Measurements from ENCODE around the gene CACNA1C.
"Not testable (repeated sequence)": the region's sequence is repeated elsewhere in the genome, so short reads cannot be mapped to it uniquely, and the experiment has no call there.

Gene CACNA1C

GRCh38 chr12:2677142-2677880 lies 624.5 kb downstream of the CACNA1C start:
- no peaks in the 10 kb centered on the region for H3K9me3 ChIP-seq (ENCODE audit: control insufficient read depth, low read length)
- H3K36me3 ChIP-seq (ENCODE audit: control insufficient read depth, insufficient read depth, low read length, severe bottlenecking) = peaks cover 68% of the 10 kb centered on the region
- DNase-seq (ENCODE audit: low read depth) = no peak
- no peaks in the 10 kb centered on the region for H3K4me1 ChIP-seq (ENCODE audit: control insufficient read depth, insufficient read depth, low read length)
- H3K27me3 ChIP-seq (replicated peaks; ENCODE audit: control insufficient read depth, insufficient read depth, low read length) = no peaks in the 10 kb centered on the region
- no peak overlapping the region for H3K9ac ChIP-seq (ENCODE audit: low read length)
- H3K4me3 ChIP-seq (ENCODE audit: low read length) = no peak overlapping the region

- Histone ChIP-seq H3K27me3 (replicated peaks; ENCODE audit: control insufficient read depth, insufficient read depth, low read length) (no peaks in the 10 kb centered on the region), H3K36me3 (ENCODE audit: control insufficient read depth, insufficient read depth, low read length, severe bottlenecking) (peaks cover 70% of the 10 kb centered on the region), H3K4me1 (ENCODE audit: control insufficient read depth, insufficient read depth, low read length) (peaks cover 6% of the 10 kb centered on the region), H3K9me3 (ENCODE audit: control insufficient read depth, low read length) (no peaks in the 10 kb centered on the region), H3K4me3 (ENCODE audit: low read length) (no peak overlapping the region), H3K9ac (ENCODE audit: low read length) (no peak overlapping the region)
- no peak for DNase-seq (ENCODE audit: low read depth)
These were observed 625.6 kb downstream of the CACNA1C start for GRCh38 chr12:2678426-2678825.

GRCh38 chr12:2679068-2679815 lies 626.5 kb downstream of the CACNA1C start:
- Histone ChIP-seq H3K4me3 (ENCODE audit: low read length) (no peak overlapping the region), H3K27me3 (replicated peaks; ENCODE audit: control insufficient read depth, insufficient read depth, low read length) (no peaks in the 10 kb centered on the region), H3K9ac (ENCODE audit: low read length) (no peak overlapping the region), H3K36me3 (ENCODE audit: control insufficient read depth, insufficient read depth, low read length, severe bottlenecking) (peaks cover 66% of the 10 kb centered on the region), H3K9me3 (ENCODE audit: control insufficient read depth, low read length) (no peaks in the 10 kb centered on the region), H3K4me1 (ENCODE audit: control insufficient read depth, insufficient read depth, low read length) (peaks cover 8% of the 10 kb centered on the region)
- DNase-seq (ENCODE audit: low read depth) = no peak

- Histone ChIP-seq H3K9ac (ENCODE audit: low read length) (no peak overlapping the region), H3K36me3 (ENCODE audit: control insufficient read depth, insufficient read depth, low read length, severe bottlenecking) (peaks cover 60% of the 10 kb centered on the region), H3K4me3 (ENCODE audit: low read length) (no peak overlapping the region), H3K27me3 (replicated peaks; ENCODE audit: control insufficient read depth, insufficient read depth, low read length) (no peaks in the 10 kb centered on the region), H3K4me1 (ENCODE audit: control insufficient read depth, insufficient read depth, low read length) (peaks cover 8% of the 10 kb centered on the region), H3K9me3 (ENCODE audit: control insufficient read depth, low read length) (no peaks in the 10 kb centered on the region)
- no peak for DNase-seq (ENCODE audit: low read depth)
These were observed 627.3 kb downstream of the CACNA1C start for GRCh38 chr12:2679816-2680675.

- Histone ChIP-seq H3K4me1 (ENCODE audit: control insufficient read depth, insufficient read depth, low read length) (peaks cover 8% of the 10 kb centered on the region), H3K36me3 (ENCODE audit: control insufficient read depth, insufficient read depth, low read length, severe bottlenecking) (peaks cover 57% of the 10 kb centered on the region), H3K4me3 (ENCODE audit: low read length) (no peak overlapping the region), H3K9ac (ENCODE audit: low read length) (no peak overlapping the region), H3K9me3 (ENCODE audit: control insufficient read depth, low read length) (no peaks in the 10 kb centered on the region), H3K27me3 (replicated peaks; ENCODE audit: control insufficient read depth, insufficient read depth, low read length) (no peaks in the 10 kb centered on the region)
- DNase-seq (ENCODE audit: low read depth) = no peak
These were observed 627.9 kb downstream of the CACNA1C start for GRCh38 chr12:2680676-2681039.

GRCh38 chr12:2681450-2682205 lies 628.8 kb downstream of the CACNA1C start:
- Histone ChIP-seq H3K9me3 (ENCODE audit: control insufficient read depth, low read length) (no peaks in the 10 kb centered on the region), H3K4me3 (ENCODE audit: low read length) (no peak overlapping the region), H3K4me1 (ENCODE audit: control insufficient read depth, insufficient read depth, low read length) (peaks cover 8% of the 10 kb centered on the region), H3K27me3 (replicated peaks; ENCODE audit: control insufficient read depth, insufficient read depth, low read length) (no peaks in the 10 kb centered on the region), H3K9ac (ENCODE audit: low read length) (no peak overlapping the region), H3K36me3 (ENCODE audit: control insufficient read depth, insufficient read depth, low read length, severe bottlenecking) (peaks cover 65% of the 10 kb centered on the region)
- DNase-seq (ENCODE audit: low read depth) = no peak

GRCh38 chr12:2682296-2683251 lies 629.8 kb downstream of the CACNA1C start:
- Histone ChIP-seq H3K4me1 (ENCODE audit: control insufficient read depth, insufficient read depth, low read length) (peaks cover 8% of the 10 kb centered on the region), H3K9me3 (ENCODE audit: control insufficient read depth, low read length) (no peaks in the 10 kb centered on the region), H3K27me3 (replicated peaks; ENCODE audit: control insufficient read depth, insufficient read depth, low read length) (no peaks in the 10 kb centered on the region), H3K4me3 (ENCODE audit: low read length) (no peak overlapping the region), H3K9ac (ENCODE audit: low read length) (no peak overlapping the region), H3K36me3 (ENCODE audit: control insufficient read depth, insufficient read depth, low read length, severe bottlenecking) (peaks cover 68% of the 10 kb centered on the region)
- DNase-seq (ENCODE audit: low read depth) = peak; percentile 19

GRCh38 chr12:2683283-2684025 lies 630.7 kb downstream of the CACNA1C start:
- H3K9me3 ChIP-seq (ENCODE audit: control insufficient read depth, low read length) = no peaks in the 10 kb centered on the region
- DNase-seq (ENCODE audit: low read depth) = no peak

GRCh38 chr12:2684026-2684325 lies 631.2 kb downstream of the CACNA1C start:
- not testable (repeated sequence) for DNase-seq (ENCODE audit: low read depth); H3K27me3 ChIP-seq (replicated peaks; ENCODE audit: control insufficient read depth, insufficient read depth, low read length); H3K9me3 ChIP-seq (ENCODE audit: control insufficient read depth, low read length); H3K9ac ChIP-seq (ENCODE audit: low read length); H3K4me3 ChIP-seq (ENCODE audit: low read length); H3K4me1 ChIP-seq (ENCODE audit: control insufficient read depth, insufficient read depth, low read length)
- H3K36me3 ChIP-seq (ENCODE audit: control insufficient read depth, insufficient read depth, low read length, severe bottlenecking) = peaks cover 61% of the 10 kb centered on the region

More at GRCh38 chr12:2683283-2684025, 630.7 kb downstream of the CACNA1C start:
- Histone ChIP-seq H3K4me1 (ENCODE audit: control insufficient read depth, insufficient read depth, low read length) (peaks cover 8% of the 10 kb centered on the region), H3K4me3 (ENCODE audit: low read length) (no peak overlapping the region), H3K9ac (ENCODE audit: low read length) (no peak overlapping the region), H3K27me3 (replicated peaks; ENCODE audit: control insufficient read depth, insufficient read depth, low read length) (no peaks in the 10 kb centered on the region), H3K36me3 (ENCODE audit: control insufficient read depth, insufficient read depth, low read length, severe bottlenecking) (peaks cover 64% of the 10 kb centered on the region)
